ENCODE data around the gene RNF121.

Gene RNF121

GRCh38 chr11:71991494-71991893 lies 62.6 kb downstream of the RNF121 start:
- DNase-seq (ENCODE audit: low read depth), result no peak
- no peak for TF ChIP-seq CTCF (conservative IDR thresholded peaks at IDR 0.05; ENCODE audit: low read depth, low read length)
- no peak overlapping the region for H3K4me3 ChIP-seq (ENCODE audit: low read depth, low read length)

GRCh38 chr11:71992136-71992730 lies 63.4 kb downstream of the RNF121 start:
- no peak overlapping the region for H3K4me3 ChIP-seq (ENCODE audit: low read depth, low read length)
- DNase-seq (ENCODE audit: low read depth), result no peak
- no peak for TF ChIP-seq CTCF (conservative IDR thresholded peaks at IDR 0.05; ENCODE audit: low read depth, low read length)

GRCh38 chr11:71994786-71995185 lies 65.9 kb downstream of the RNF121 start:
- no peak for TF ChIP-seq CTCF (conservative IDR thresholded peaks at IDR 0.05; ENCODE audit: low read depth, low read length)
- H3K4me3 ChIP-seq (ENCODE audit: low read depth, low read length), result no peak overlapping the region
- no peak for DNase-seq (ENCODE audit: low read depth)

- no peak for DNase-seq (ENCODE audit: low read depth)
- TF ChIP-seq CTCF (conservative IDR thresholded peaks at IDR 0.05; ENCODE audit: low read depth, low read length), result no peak
- no peak overlapping the region for H3K4me3 ChIP-seq (ENCODE audit: low read depth, low read length)
Observed at GRCh38 chr11:71995726-71996291, 67.0 kb downstream of the RNF121 start.

GRCh38 chr11:71996517-71996916 lies 67.7 kb downstream of the RNF121 start:
- H3K4me3 ChIP-seq (ENCODE audit: low read depth, low read length), result no peak overlapping the region
- TF ChIP-seq CTCF (conservative IDR thresholded peaks at IDR 0.05; ENCODE audit: low read depth, low read length), result no peak
- no peak for DNase-seq (ENCODE audit: low read depth)

GRCh38 chr11:71996946-71997345 lies 68.1 kb downstream of the RNF121 start:
- no peak overlapping the region for H3K4me3 ChIP-seq (ENCODE audit: low read depth, low read length)
- no peak for DNase-seq (ENCODE audit: low read depth)
- no peak for TF ChIP-seq CTCF (conservative IDR thresholded peaks at IDR 0.05; ENCODE audit: low read depth, low read length)

- no peak for TF ChIP-seq CTCF (conservative IDR thresholded peaks at IDR 0.05; ENCODE audit: low read depth, low read length)
- DNase-seq (ENCODE audit: low read depth), result no peak
- H3K4me3 ChIP-seq (ENCODE audit: low read depth, low read length), result no peak overlapping the region
Observed at GRCh38 chr11:71997594-71997993, 68.7 kb downstream of the RNF121 start.
